ENCODE measurements around the gene F13B.

The F13B gene

GRCh38 chr1:197080323-197080722 is 13.3 kb upstream of the F13B start:
- H3K4me1 ChIP-seq (ENCODE audit: insufficient read depth, low read length, poor library complexity, severe bottlenecking), result no peaks in the 10 kb centered on the region
- H3K36me3 ChIP-seq (ENCODE audit: insufficient read depth, low read length), result peaks cover 37% of the 10 kb centered on the region
- H3K4me2 ChIP-seq (ENCODE audit: low read depth, low read length, poor library complexity, severe bottlenecking), result no peak overlapping the region
- no peaks in the 10 kb centered on the region for H3K9me2 ChIP-seq (replicated peaks; ENCODE audit: low read depth, low read length)
- no peak overlapping the region for H3K9ac ChIP-seq (ENCODE audit: low read depth, low read length, poor library complexity, severe bottlenecking)
- H2AFZ ChIP-seq (ENCODE audit: low read length), result no peak overlapping the region
- peaks cover 8% of the 10 kb centered on the region; the same call in 1 of the 2 replicates for H3K9me3 ChIP-seq (ENCODE audit: insufficient read depth, low read depth, low read length)
- 0 out of 2 replicates have a peak, but pooled peaks cover 3% of the 10 kb centered on the region for H3F3A ChIP-seq (ENCODE audit: low read depth)
- H3K27me3 ChIP-seq (ENCODE audit: insufficient read depth, low read length, poor library complexity, severe bottlenecking), result no peaks in the 10 kb centered on the region
- H4K20me1 ChIP-seq (ENCODE audit: insufficient read depth, low read length, poor library complexity, severe bottlenecking), result no peaks in the 10 kb centered on the region
- no peaks in the 10 kb centered on the region for H3K79me2 ChIP-seq (ENCODE audit: insufficient read depth, low read length)
- TF ChIP-seq EZH2phosphoT487 (IDR thresholded peaks at IDR 0.05; ENCODE audit: borderline replicate concordance) (no peak), CTCF (conservative IDR thresholded peaks at IDR 0.05; ENCODE audit: low read length) (no peak)
- no peak overlapping the region for H3K4me3 ChIP-seq (ENCODE audit: low read length, poor library complexity, severe bottlenecking)

GRCh38 chr1:197076585-197076984 is 9.5 kb upstream of the F13B start:
- Histone ChIP-seq H3K9ac (ENCODE audit: low read depth, low read length, poor library complexity, severe bottlenecking) (no peak overlapping the region), H3K36me3 (ENCODE audit: insufficient read depth, low read length) (0 out of 2 replicates have a peak, but pooled peaks cover 1% of the 10 kb centered on the region), H3F3A (ENCODE audit: low read depth) (0 out of 2 replicates have a peak, but pooled peaks cover 3% of the 10 kb centered on the region), H2AFZ (ENCODE audit: low read length) (no peak overlapping the region), H3K9me2 (replicated peaks; ENCODE audit: low read depth, low read length) (no peaks in the 10 kb centered on the region), H3K4me3 (ENCODE audit: low read length, poor library complexity, severe bottlenecking) (no peak overlapping the region), H3K4me1 (ENCODE audit: insufficient read depth, low read length, poor library complexity, severe bottlenecking) (no peaks in the 10 kb centered on the region), H3K4me2 (ENCODE audit: low read depth, low read length, poor library complexity, severe bottlenecking) (no peak overlapping the region), H3K79me2 (ENCODE audit: insufficient read depth, low read length) (no peaks in the 10 kb centered on the region), H3K27me3 (ENCODE audit: insufficient read depth, low read length, poor library complexity, severe bottlenecking) (no peaks in the 10 kb centered on the region), H4K20me1 (ENCODE audit: insufficient read depth, low read length, poor library complexity, severe bottlenecking) (no peaks in the 10 kb centered on the region), H3K9me3 (ENCODE audit: insufficient read depth, low read depth, low read length) (peaks cover 2% of the 10 kb centered on the region; the same call in 1 of the 2 replicates)
- TF ChIP-seq CTCF (conservative IDR thresholded peaks at IDR 0.05; ENCODE audit: low read length) (no peak), EZH2phosphoT487 (IDR thresholded peaks at IDR 0.05; ENCODE audit: borderline replicate concordance) (no peak)

- no peaks in the 10 kb centered on the region for H3K9me3 ChIP-seq (ENCODE audit: insufficient read depth, low read depth, low read length)
- no peaks in the 10 kb centered on the region for H3K9me2 ChIP-seq (replicated peaks; ENCODE audit: low read depth, low read length)
- H3K27me3 ChIP-seq (ENCODE audit: insufficient read depth, low read length, poor library complexity, severe bottlenecking), result no peaks in the 10 kb centered on the region
- H2AFZ ChIP-seq (ENCODE audit: low read length), result no peak overlapping the region
- H3K4me3 ChIP-seq (ENCODE audit: low read length, poor library complexity, severe bottlenecking), result no peak overlapping the region
- H3K4me1 ChIP-seq (ENCODE audit: insufficient read depth, low read length, poor library complexity, severe bottlenecking), result no peaks in the 10 kb centered on the region
- H3F3A ChIP-seq (ENCODE audit: low read depth), result no peaks in the 10 kb centered on the region
- H3K79me2 ChIP-seq (ENCODE audit: insufficient read depth, low read length), result no peaks in the 10 kb centered on the region
- H3K9ac ChIP-seq (ENCODE audit: low read depth, low read length, poor library complexity, severe bottlenecking), result no peak overlapping the region
- H4K20me1 ChIP-seq (ENCODE audit: insufficient read depth, low read length, poor library complexity, severe bottlenecking), result no peaks in the 10 kb centered on the region
- TF ChIP-seq EZH2phosphoT487 (IDR thresholded peaks at IDR 0.05; ENCODE audit: borderline replicate concordance) (no peak), CTCF (conservative IDR thresholded peaks at IDR 0.05; ENCODE audit: low read length) (no peak)
- H3K36me3 ChIP-seq (ENCODE audit: insufficient read depth, low read length), result no peaks in the 10 kb centered on the region
- no peak overlapping the region for H3K4me2 ChIP-seq (ENCODE audit: low read depth, low read length, poor library complexity, severe bottlenecking)
Observed at GRCh38 chr1:197073978-197074377, 6.9 kb upstream of the F13B start.
